HG03575 (cell line): Measurements from ENCODE around the gene KIF26A.

Experiments
- ATAC-seq: cut with Tn5 transposase; IDR thresholded peaks from one replicate; pipeline ENCODE4 v1.9.1; 2021; ENCODE audit not compliant: unreplicated experiment, insufficient number of reproducible peaks, low FRiP score; ENCODE audit errors: extremely low read depth

Gene KIF26A

GRCh38 chr14:104209985-104210816 is 71.8 kb downstream of the KIF26A start:
- no peak for ATAC-seq

- no peak for ATAC-seq
These were observed 72.4 kb downstream of the KIF26A start for GRCh38 chr14:104210817-104211195.

GRCh38 chr14:104211215-104211614 is 72.8 kb downstream of the KIF26A start:
- ATAC-seq, result no peak

GRCh38 chr14:104211741-104212140 is 73.4 kb downstream of the KIF26A start:
- ATAC-seq, result no peak

- ATAC-seq, result no peak
These were observed 74.1 kb downstream of the KIF26A start for GRCh38 chr14:104212206-104213095.

GRCh38 chr14:104213301-104214034 is 75.1 kb downstream of the KIF26A start:
- no peak for ATAC-seq

GRCh38 chr14:104214431-104215218 is 76.2 kb downstream of the KIF26A start:
- no peak for ATAC-seq

GRCh38 chr14:104215706-104216334 is 77.4 kb downstream of the KIF26A start:
- ATAC-seq, result no peak

- no peak for ATAC-seq
These were observed 78.1 kb downstream of the KIF26A start for GRCh38 chr14:104216457-104216856.

GRCh38 chr14:104217486-104218360 is 79.3 kb downstream of the KIF26A start:
- no peak for ATAC-seq

- no peak for ATAC-seq
These were observed 80.2 kb downstream of the KIF26A start for GRCh38 chr14:104218361-104219180.

- ATAC-seq, result no peak
These were observed 81.4 kb downstream of the KIF26A start for GRCh38 chr14:104219731-104220214.

GRCh38 chr14:104220215-104221070 is 82.1 kb downstream of the KIF26A start:
- ATAC-seq, result no peak

- no peak for ATAC-seq
These were observed 82.8 kb downstream of the KIF26A start for GRCh38 chr14:104221071-104221625.

- no peak for ATAC-seq
These were observed 83.4 kb downstream of the KIF26A start for GRCh38 chr14:104221636-104222369.
